HL-60 (cell line): Measurements from ENCODE around the gene MAD1L1.

Source experiments
- DNase-seq, 2 experiments: peaks; one replicate each; pipeline ENCODE4 v3.0.0-alpha.2; 2010 to 2020; ENCODE audit warnings: low read depth in 1 of 2, low spot score in 1 of 2
- H3K27ac ChIP-seq: fragments of 250-450 bp; sonication (Bioruptor Pico); replicated peaks from 2 replicates; pipeline ENCODE4 v1.5.1; 2020; ENCODE audit warnings: mild to moderate bottlenecking, moderate library complexity
- H3K27me3 ChIP-seq: fragments of 250-450 bp; sonication (Bioruptor Pico); 2 replicates; pipeline ENCODE4 v1.5.1; 2021; ENCODE audit warnings: mild to moderate bottlenecking, moderate library complexity; ENCODE audit not compliant: insufficient read depth, poor library complexity, severe bottlenecking
- H3K4me3 ChIP-seq: replicated peaks from 2 replicates; pipeline ENCODE4 v1.5.1; 2011; ENCODE audit warnings: mild to moderate bottlenecking, control low read depth, low read length; ENCODE audit not compliant: insufficient read depth
- GABPA ChIP-seq: IDR thresholded peaks from 2 replicates; pipeline ENCODE4 v1.6.1; 2012; ENCODE audit warnings: low read depth
- POLR2AphosphoS5 ChIP-seq: IDR thresholded peaks from 2 replicates; pipeline ENCODE4 v1.6.1; 2012; ENCODE audit warnings: low read depth
- REST ChIP-seq: IDR thresholded peaks from 2 replicates; pipeline ENCODE4 v1.6.1; 2012; ENCODE audit warnings: low read depth; ENCODE audit not compliant: insufficient replicate concordance
- SPI1 ChIP-seq: IDR thresholded peaks from 2 replicates; pipeline ENCODE4 v1.6.1; 2012; ENCODE audit warnings: low read depth, mild to moderate bottlenecking, borderline replicate concordance
- TF ChIP-seq, protein P1 (sequence below): IDR thresholded peaks from one replicate; pipeline ENCODE4 v1.5.1; 2011; ENCODE audit warnings: low read length, control low read depth, inconsistent platforms; ENCODE audit not compliant: insufficient read depth

MAD1L1 gene

GRCh38 chr7:2190531-2190930 lies 42.2 kb downstream of the MAD1L1 start:
- no peak overlapping the region for H3K4me3 ChIP-seq
- no peak for DNase-seq
- H3K27me3 ChIP-seq: no peaks in the 10 kb centered on the region
- H3K27ac ChIP-seq: no peak overlapping the region
- TF ChIP-seq, protein P1, sequence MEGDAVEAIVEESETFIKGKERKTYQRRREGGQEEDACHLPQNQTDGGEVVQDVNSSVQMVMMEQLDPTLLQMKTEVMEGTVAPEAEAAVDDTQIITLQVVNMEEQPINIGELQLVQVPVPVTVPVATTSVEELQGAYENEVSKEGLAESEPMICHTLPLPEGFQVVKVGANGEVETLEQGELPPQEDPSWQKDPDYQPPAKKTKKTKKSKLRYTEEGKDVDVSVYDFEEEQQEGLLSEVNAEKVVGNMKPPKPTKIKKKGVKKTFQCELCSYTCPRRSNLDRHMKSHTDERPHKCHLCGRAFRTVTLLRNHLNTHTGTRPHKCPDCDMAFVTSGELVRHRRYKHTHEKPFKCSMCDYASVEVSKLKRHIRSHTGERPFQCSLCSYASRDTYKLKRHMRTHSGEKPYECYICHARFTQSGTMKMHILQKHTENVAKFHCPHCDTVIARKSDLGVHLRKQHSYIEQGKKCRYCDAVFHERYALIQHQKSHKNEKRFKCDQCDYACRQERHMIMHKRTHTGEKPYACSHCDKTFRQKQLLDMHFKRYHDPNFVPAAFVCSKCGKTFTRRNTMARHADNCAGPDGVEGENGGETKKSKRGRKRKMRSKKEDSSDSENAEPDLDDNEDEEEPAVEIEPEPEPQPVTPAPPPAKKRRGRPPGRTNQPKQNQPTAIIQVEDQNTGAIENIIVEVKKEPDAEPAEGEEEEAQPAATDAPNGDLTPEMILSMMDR: no peak
- no peak for TF ChIP-seq GABPA
- no peak for TF ChIP-seq REST

DNA sequence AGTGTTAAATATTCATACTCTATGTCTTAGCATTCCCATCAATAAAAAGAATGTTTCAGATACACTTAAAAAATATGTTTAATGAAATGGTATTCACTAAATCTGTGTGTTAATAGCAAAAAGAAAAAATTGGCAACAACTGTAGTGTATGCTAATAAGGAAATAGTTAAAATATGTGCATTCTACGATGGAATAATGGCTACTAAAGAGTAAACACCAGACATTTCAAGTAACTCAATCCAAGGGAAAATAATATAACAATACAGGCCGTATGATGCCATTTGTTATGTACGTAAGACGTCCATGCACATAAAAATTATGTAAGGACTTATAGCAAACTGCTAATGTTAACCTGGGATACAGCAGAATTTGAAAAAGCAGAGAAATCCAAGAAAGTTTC lies 46.6 kb downstream of the MAD1L1 start:
- H3K27ac ChIP-seq: no peak overlapping the region
- DNase-seq: no peak
- H3K27me3 ChIP-seq: no peaks in the 10 kb centered on the region
- TF ChIP-seq GABPA (no peak), SPI1 (no peak), REST (no peak), POLR2AphosphoS5 (no peak)
- TF ChIP-seq, protein P1: no peak
- no peak overlapping the region for H3K4me3 ChIP-seq

DNA sequence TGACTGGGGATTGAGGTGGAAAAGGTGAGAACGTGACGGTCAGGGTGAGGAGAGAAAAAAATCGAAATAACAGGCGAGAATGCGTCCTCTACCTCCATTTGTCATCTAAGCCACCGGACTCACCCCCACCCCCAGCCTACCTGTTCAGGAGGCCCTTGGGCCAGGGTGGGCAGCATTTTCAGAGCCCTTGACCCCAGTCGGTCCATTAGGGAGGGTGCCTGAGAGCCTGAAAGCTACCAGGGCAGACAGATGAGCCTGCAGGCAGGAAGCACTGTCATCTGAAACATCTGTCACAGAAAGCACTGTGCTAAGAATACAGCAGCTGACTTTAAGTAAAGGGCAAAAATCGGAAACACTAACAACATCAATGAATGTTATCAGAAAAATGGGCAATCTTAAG lies 47.0 kb downstream of the MAD1L1 start:
- no peak for DNase-seq
- TF ChIP-seq POLR2AphosphoS5 (no peak), SPI1 (no peak), REST (no peak), GABPA (no peak)
- TF ChIP-seq, protein P1: no peak
- H3K27ac ChIP-seq: no peak overlapping the region
- H3K4me3 ChIP-seq: no peak overlapping the region
- no peaks in the 10 kb centered on the region for H3K27me3 ChIP-seq
